K562 (cell line): Measurements from ENCODE around the gene AGPAT1. TPM values are rescaled to one million over a fixed set of nuclear protein-coding genes. Genes with fewer than 3 reads are reported as not detected.

Source experiments
- ATAC-seq: fragments of 200-7000 bp; cut with Tn5 transposase; 3 replicates; pipeline ENCODE4 v1.9.1; 2020; ENCODE audit warnings: moderate library complexity
- BruUV-seq: library from RNA; stranded (reverse); fragments of 400-500 nt; replicated peaks from 2 replicates; lab custom pipeline; 2021; lab: Mats Ljungman, UMichigan
- CTCF ChIA-PET: fragments of 300-600 bp; formaldehyde crosslinking; extraction: SDS; loops from one replicate; lab custom pipeline; 2021; ENCODE audit warnings: low intra/inter-chr PET ratio; lab: Yijun Ruan, JAX
- POLR2A ChIA-PET: fragments of 300-600, 350-650 bp; sonication (Branson Sonifier 250); formaldehyde crosslinking; extraction: SDS; loops from one replicate; lab custom pipeline; 2021; ENCODE audit warnings: antibody characterized with exemption, inconsistent platforms; lab: Yijun Ruan, JAX
- DNase-seq, 4 experiments: peaks; one replicate each; pipeline versions ENCODE4 v3.0.0 to v3.0.0-alpha.2; 2011 to 2018; ENCODE audit warnings: low spot score in 3 of 4, mixed read lengths in 3 of 4; ENCODE audit errors: extremely low read depth in 1 of 4
- FAIRE-seq: peaks from 2 replicates; lab custom pipeline; 2011; peaks lifted over from hg19 to GRCh38; lab: Jason Lieb, UNC
- H2AFZ ChIP-seq: 2 replicates; pipeline ENCODE4 v1.6.0; 2011; ENCODE audit warnings: low read depth, low read length, control low read depth, inconsistent platforms
- H3K27ac ChIP-seq: fragments of 200-600 bp; 3 replicates; pipeline ENCODE4 v1.8.0; 2011; ENCODE audit warnings: low read depth, mild to moderate bottlenecking, control low read depth, inconsistent platforms, low read length, moderate library complexity, mixed read lengths; ENCODE audit errors: extremely low read depth
- H3K27me3 ChIP-seq, 2 experiments: fragments of 300-600 bp in 1 of 2; 2 replicates in 1 of 2; 3 replicates in 1 of 2; pipeline versions ENCODE4 v1.6.0 to v1.8.0; 2011; ENCODE audit warnings: inconsistent platforms in 2 of 2, low read length in 2 of 2, mild to moderate bottlenecking in 1 of 2, mixed read lengths in 1 of 2, moderate library complexity in 1 of 2; ENCODE audit not compliant: control insufficient read depth in 2 of 2, insufficient read depth in 2 of 2
- H3K36me3 ChIP-seq: fragments of 300-600 bp; 3 replicates; pipeline ENCODE4 v1.8.0; 2011; ENCODE audit warnings: mild to moderate bottlenecking, low read length, inconsistent platforms; ENCODE audit not compliant: control insufficient read depth, insufficient read depth
- H3K4me1 ChIP-seq, 2 experiments: fragments of 200-600 bp in 1 of 2; replicated peaks in 1 of 2; 2 replicates in 1 of 2; 3 replicates in 1 of 2; pipeline versions ENCODE4 v1.5.1 to v1.8.0; 2011; ENCODE audit warnings: inconsistent platforms in 2 of 2, low read length in 2 of 2, mild to moderate bottlenecking in 1 of 2, mixed read lengths in 1 of 2, moderate library complexity in 1 of 2; ENCODE audit not compliant: control insufficient read depth in 2 of 2, insufficient read depth in 2 of 2
- H3K4me2 ChIP-seq: 2 replicates; pipeline ENCODE4 v1.6.1; 2011; ENCODE audit warnings: low read length, control low read depth, inconsistent platforms, mixed read lengths; ENCODE audit not compliant: insufficient read depth
- H3K4me3 ChIP-seq: fragments of 200-600 bp; sonication (generic), shearing (Covaris generic); 2 replicates; pipeline ENCODE4 v1.5.1; 2016; ENCODE audit warnings: control low read depth, inconsistent platforms
- H3K79me2 ChIP-seq: fragments of 200-600 bp; 3 replicates; pipeline ENCODE4 v1.8.0; 2011; ENCODE audit warnings: low read length, inconsistent platforms; ENCODE audit not compliant: control insufficient read depth, insufficient read depth
- H3K9ac ChIP-seq, 2 experiments: 2 replicates each; pipeline versions ENCODE4 v1.6.0 to v1.6.1; 2011; ENCODE audit warnings: low read depth in 2 of 2, low read length in 2 of 2, control low read depth in 1 of 2, inconsistent platforms in 1 of 2, mild to moderate bottlenecking in 1 of 2, mixed read lengths in 1 of 2; ENCODE audit not compliant: insufficient read depth in 1 of 2
- H3K9me1 ChIP-seq: one replicate; pipeline ENCODE4 v1.6.0; 2011; ENCODE audit warnings: inconsistent platforms, mild to moderate bottlenecking, low read length, moderate library complexity; ENCODE audit not compliant: control insufficient read depth, insufficient read depth
- H3K9me3 ChIP-seq: replicated peaks from 2 replicates; pipeline ENCODE4 v1.5.1; 2011; ENCODE audit warnings: low read depth, low read length, inconsistent platforms; ENCODE audit not compliant: control insufficient read depth, insufficient read depth
- H4K20me1 ChIP-seq: replicated peaks from 2 replicates; pipeline ENCODE4 v1.6.1; 2011; ENCODE audit warnings: low read length, inconsistent platforms, mixed read lengths; ENCODE audit not compliant: control insufficient read depth, insufficient read depth
- CEBPB ChIP-seq: fragments of 450-650 bp; IDR thresholded peaks from 2 replicates; pipeline ENCODE4 v1.6.1; 2016; ENCODE audit warnings: missing genetic modification characterization, missing compliant biosample characterization
- CEBPG ChIP-seq, 3 experiments: fragments of 200-800 bp in 1 of 3; sonication (Bioruptor generic) in 1 of 3; sonication (generic) in 1 of 3; formaldehyde crosslinking in 1 of 3; IDR thresholded peaks in 2 of 3; conservative IDR thresholded peaks in 1 of 3; 2 replicates each; pipeline versions ENCODE4 v1.6.1 to v1.8.0; 2016 to 2022; ENCODE audit warnings: missing compliant biosample characterization in 2 of 3, missing genetic modification characterization in 2 of 3, mild to moderate bottlenecking in 1 of 3, missing genetic modification reagents in 1 of 3
- FOXA1 ChIP-seq: fragments of 450-650 bp; IDR thresholded peaks from 2 replicates; pipeline ENCODE4 v1.6.1; 2016; ENCODE audit warnings: mild to moderate bottlenecking, borderline replicate concordance
- REST ChIP-seq, 2 experiments: fragments of 450-650 bp; formaldehyde crosslinking in 1 of 2; IDR thresholded peaks; 2 replicates each; pipeline versions ENCODE4 v1.4.0 to v1.6.1; 2014 to 2020; ENCODE audit warnings: mild to moderate bottlenecking in 2 of 2, borderline replicate concordance in 1 of 2, low read depth in 1 of 2
- TRIM24 ChIP-seq, 2 experiments: fragments of 450-650 bp; IDR thresholded peaks; 2 replicates each; pipeline ENCODE4 v1.6.1; 2016
- WGBS: fragments of 100-300 bp; shearing (Covaris generic); methylation state at CpG from one replicate; pipeline ENCODE4 v1.1.6; 2016; ENCODE audit warnings: low coverage, mixed read lengths; ENCODE audit not compliant: insufficient coverage; ENCODE audit errors: missing lambda C conversion rate; 5-methylcytosine and 5-hydroxymethylcytosine counted together
- in situ Hi-C: fragments of 300-500 bp; cut with MboI; formaldehyde crosslinking; loops from 4 replicates; pipeline ENCODE4 v1.15.0; 2018; ENCODE audit warnings: inconsistent platforms, mixed read lengths
- intact Hi-C: fragments of 100-400 bp; cut with micrococcal nuclease; formaldehyde crosslinking; loops from 2 replicates; pipeline ENCODE4 v1.14.2; 2022
- polyA plus RNA-seq, 8 experiments: library from polyadenylated mRNA; depleted of rRNA in 4 of 8; stranded (reverse) in 5 of 8; unstranded in 3 of 8; fragments of >200 nt; fragmentation: Nextera tagmentation in 2 of 8; fragmentation: Illumina TruSeq in 1 of 8; extraction: Ambion mirVana in 2 of 8; extraction: Trizol in 1 of 8; gene quantifications; 2 replicates each; pipeline versions ENCODE4 v1.2.1 to v1.2.3, GENCODE V29; 2011 to 2014; ENCODE audit warnings: inconsistent platforms in 1 of 8, missing spikeins in 1 of 8
- total RNA-seq, 7 experiments: library from RNA; depleted of rRNA in 6 of 7; stranded (reverse); fragments of >200 nt in 6 of 7; fragmentation: Illumina TruSeq in 2 of 7; extraction: Trizol in 2 of 7; gene quantifications; 2 replicates each; pipeline versions ENCODE4 v1.2.1 to v1.2.3, GENCODE V29; 2011 to 2021; ENCODE audit warnings: low replicate concordance in 1 of 7

AGPAT1 gene
- total and polyA plus RNA-seq, 9 of the 15 experiments (the other 6 are each of a cell fraction or from before 2014, with no cell fraction given), result 37.9 to 176 (median 69.4) TPM

- H3K4me3 ChIP-seq, result no peak overlapping the region
- intact Hi-C loops (no loop called here), in situ Hi-C loops (no loop called here)
- POLR2A ChIA-PET, result interaction anchor here (2.6 kb wide), 1 partner anchor 16 kb away, joined by 9 read pairs; no protein-coding TSS in a partner anchor
- H3K9ac ChIP-seq, result no peak overlapping the region
- H3K4me2 ChIP-seq, result no peak overlapping the region
- FAIRE-seq, result peak; percentile 65
- no peak for DNase-seq
- no peaks in the 10 kb centered on the region for H3K36me3 ChIP-seq
- 22% methylated on average over 12 of the region's 12 CpGs for WGBS
- no peaks in the 10 kb centered on the region for H4K20me1 ChIP-seq
- no peaks in the 10 kb centered on the region for H3K79me2 ChIP-seq
- no peaks in the 10 kb centered on the region for H3K9me3 ChIP-seq
- no peak overlapping the region for H3K27ac ChIP-seq
- no TSS peak for BruUV-seq
- CTCF ChIA-PET, result no interaction called here
- peaks cover 0 to 14% of the 10 kb centered on the region in 2 experiments; a peak in 2 of 5 replicates for H3K27me3 ChIP-seq
- H2AFZ ChIP-seq, result peak overlapping the region; percentile 8; the same call in 1 of the 2 replicates
- peak; percentile 15; the same call in 1 of the 3 replicates for ATAC-seq
- peaks cover 10 to 13% of the 10 kb centered on the region in 2 experiments; a peak in 4 of 5 replicates for H3K4me1 ChIP-seq
- no peaks in the 10 kb centered on the region for H3K9me1 ChIP-seq
- TF ChIP-seq CEBPB (peak; percentile 87), TRIM24 (IDR thresholded peaks at IDR 0.05) (peak; percentile 62 to 75; a peak in 2 of 4 replicates), CEBPG (CRISPR knock-in tag; IDR thresholded peaks at IDR 0.05) (peak; percentile 69), CEBPG (tag; conservative IDR thresholded peaks at IDR 0.05 in 1 of 2, IDR thresholded peaks at IDR 0.05 in 1 of 2) (peak; percentile 67 to 92), FOXA1 (no peak), REST (IDR thresholded peaks at IDR 0.05; ENCODE audit: borderline replicate concordance) (peak; percentile 51), REST (CRISPR knock-in tag; IDR thresholded peaks at IDR 0.05; ENCODE audit: low read depth) (no peak)
These were observed 36.3 kb upstream of the AGPAT1 start for GRCh38 chr6:32212076-32212760.
